Small intestine (tissue), 7 donors: Measurements from ENCODE around the gene ADRB2. TPM values are rescaled to one million over a fixed set of nuclear protein-coding genes. Genes with fewer than 3 reads are reported as not detected.

Source experiments
- DNase-seq, 2 donors: peaks; one replicate each; pipeline versions ENCODE4 v3.0.0 to v3.0.0-alpha.2; 2013
- FAIRE-seq: peaks from 2 replicates; lab custom pipeline; 2012; peaks lifted over from hg19 to GRCh38; lab: Jason Lieb, UNC
- H3K27ac ChIP-seq, 3 donors: one replicate each; pipeline ENCODE4 v1.5.1; 2013; ENCODE audit warnings: low read length in 2 of 3, mild to moderate bottlenecking in 2 of 3, control low read depth in 1 of 3, inconsistent platforms in 1 of 3, low read depth in 1 of 3, moderate library complexity in 1 of 3
- H3K27me3 ChIP-seq, 3 donors: one replicate each; pipeline ENCODE4 v1.6.1; 2013; ENCODE audit warnings: low read length in 3 of 3, inconsistent platforms in 1 of 3; ENCODE audit not compliant: control insufficient read depth in 3 of 3, insufficient read depth in 3 of 3
- H3K36me3 ChIP-seq, 3 donors: one replicate each; pipeline ENCODE4 v1.6.1; 2013; ENCODE audit warnings: low read length in 3 of 3, inconsistent platforms in 1 of 3, low read depth in 1 of 3, mild to moderate bottlenecking in 1 of 3, moderate library complexity in 1 of 3; ENCODE audit not compliant: control insufficient read depth in 3 of 3, insufficient read depth in 2 of 3
- H3K4me1 ChIP-seq, 3 donors: one replicate each; pipeline ENCODE4 v1.6.1; 2013; ENCODE audit warnings: low read length in 2 of 3, inconsistent platforms in 1 of 3, low read depth in 1 of 3, mild to moderate bottlenecking in 1 of 3, moderate library complexity in 1 of 3; ENCODE audit not compliant: control insufficient read depth in 3 of 3, insufficient read depth in 2 of 3
- H3K4me3 ChIP-seq, 3 donors: one replicate each; pipeline ENCODE4 v1.5.1; 2013; ENCODE audit warnings: low read length in 3 of 3, control low read depth in 1 of 3, inconsistent platforms in 1 of 3, low read depth in 1 of 3, mild to moderate bottlenecking in 1 of 3, moderate library complexity in 1 of 3
- H3K9me3 ChIP-seq, 2 donors: one replicate each; pipeline ENCODE4 v1.6.1; 2013; ENCODE audit warnings: low read depth in 1 of 2, low read length in 1 of 2; ENCODE audit not compliant: control insufficient read depth in 2 of 2, insufficient read depth in 1 of 2
- WGBS, 3 donors: extraction: QIAGEN DNeasy Blood & Tissue Kit; methylation state at CpG; one replicate each; pipeline ENCODE4 v1.1.7; 2013; 5-methylcytosine and 5-hydroxymethylcytosine counted together
- polyA plus RNA-seq, 4 donors: library from polyadenylated mRNA; stranded (reverse) in 3 of 4; unstranded in 1 of 4; fragments of 200-250 nt in 3 of 4; fragments of 120-200 nt in 1 of 4; gene quantifications; one replicate each; pipeline versions ENCODE4 v1.2.1 to v1.2.3, GENCODE V29; 2013
- donor health status: healthy with polysubstance abuse.
- donor health status: control.
- donor health status: control.
- donor health status: Bipolar disorder and iron deficiency.
- donor health status: healthy.

The ADRB2 gene
- polyA plus RNA-seq, 4 donors = 0.27 to 1.5 (median 0.54) TPM; not detected in 1

GRCh38 chr5:148846930-148847329, 20.5 kb downstream of the ADRB2 start:
- FAIRE-seq = no peak
- H3K9me3 ChIP-seq = no peaks in the 10 kb centered on the region
- H3K27ac ChIP-seq = no peak overlapping the region
- peaks cover 0 to 5% (median 0%) of the 10 kb centered on the region in 3 donors for H3K4me1 ChIP-seq
- no peaks in the 10 kb centered on the region for H3K27me3 ChIP-seq
- DNase-seq = no peak
- H3K4me3 ChIP-seq = no peak overlapping the region
- no peaks in the 10 kb centered on the region for H3K36me3 ChIP-seq

- Histone ChIP-seq H3K27ac (no peak overlapping the region), H3K4me1 (no peaks in the 10 kb centered on the region), H3K4me3 (no peak overlapping the region), H3K36me3 (no peaks in the 10 kb centered on the region), H3K27me3 (no peaks in the 10 kb centered on the region), H3K9me3 (no peaks in the 10 kb centered on the region)
- FAIRE-seq = no peak
- WGBS, 3 donors = 80 to 85% (median 80%) methylated on average over 2 of the region's 2 CpGs
- DNase-seq = no peak
Measured at GRCh38 chr5:148847456-148847855, 21.0 kb downstream of the ADRB2 start.

- Histone ChIP-seq H3K27ac (peak overlapping the region in 2 of 3 donors; percentile 24 to 64), H3K27me3 (no peaks in the 10 kb centered on the region), H3K4me3 (no peak overlapping the region), H3K9me3 (no peaks in the 10 kb centered on the region), H3K36me3 (no peaks in the 10 kb centered on the region), H3K4me1 (no peaks in the 10 kb centered on the region)
- DNase-seq (peak in 1 of 2 donors; percentile 37), FAIRE-seq (no peak)
- WGBS, 3 donors = 49 to 66% (median 50%) methylated on average over 3 of the region's 3 CpGs
Measured at GRCh38 chr5:148848393-148849031, 22.1 kb downstream of the ADRB2 start.

- DNase-seq = peak in 1 of 2 donors; percentile 58
- Histone ChIP-seq H3K4me3 (no peak overlapping the region), H3K36me3 (no peaks in the 10 kb centered on the region), H3K4me1 (no peaks in the 10 kb centered on the region), H3K27ac (no peak overlapping the region), H3K27me3 (no peaks in the 10 kb centered on the region), H3K9me3 (no peaks in the 10 kb centered on the region)
- no peak for FAIRE-seq
- WGBS, 3 donors = 56 to 91% (median 73%) methylated on average over 4 of the region's 4 CpGs
Measured at GRCh38 chr5:148849461-148849860, 23.1 kb downstream of the ADRB2 start.

GRCh38 chr5:148850836-148851235, 24.4 kb downstream of the ADRB2 start:
- Histone ChIP-seq H3K4me1 (no peaks in the 10 kb centered on the region), H3K9me3 (no peaks in the 10 kb centered on the region), H3K36me3 (no peaks in the 10 kb centered on the region), H3K4me3 (no peak overlapping the region), H3K27ac (no peak overlapping the region), H3K27me3 (no peaks in the 10 kb centered on the region)
- FAIRE-seq = no peak
- 46 to 54% (median 53%) methylated on average over 2 of the region's 2 CpGs for WGBS, 3 donors
- no peak for DNase-seq

- Histone ChIP-seq H3K27ac (no peak overlapping the region), H3K4me3 (no peak overlapping the region), H3K9me3 (no peaks in the 10 kb centered on the region), H3K36me3 (no peaks in the 10 kb centered on the region), H3K27me3 (no peaks in the 10 kb centered on the region), H3K4me1 (no peaks in the 10 kb centered on the region)
- 82 to 88% (median 85%) methylated on average over 2 of the region's 2 CpGs for WGBS, 3 donors
- FAIRE-seq = no peak
- peak in 1 of 2 donors; percentile 11 for DNase-seq
Measured at GRCh38 chr5:148853868-148854267, 27.5 kb downstream of the ADRB2 start.

- Histone ChIP-seq H3K36me3 (no peaks in the 10 kb centered on the region), H3K4me1 (no peaks in the 10 kb centered on the region), H3K27ac (peak overlapping the region in 1 of 3 donors; percentile 63), H3K4me3 (no peak overlapping the region), H3K9me3 (no peaks in the 10 kb centered on the region), H3K27me3 (peaks cover 0 to 3% (median 0%) of the 10 kb centered on the region in 3 donors)
- DNase-seq (peak in 1 of 2 donors; percentile 28), FAIRE-seq (no peak)
- 75 to 85% (median 80%) methylated on average over 5 of the region's 5 CpGs for WGBS, 3 donors
Measured at GRCh38 chr5:148855249-148856008, 29.0 kb downstream of the ADRB2 start.

- DNase-seq = no peak
- FAIRE-seq = no peak
- WGBS, 3 donors = 38 to 58% (median 43%) methylated on average over 2 of the region's 2 CpGs
Measured at GRCh38 chr5:148856009-148856367, 29.6 kb downstream of the ADRB2 start.

More at GRCh38 chr5:148856009-148856367, 29.6 kb downstream of the ADRB2 start:
- Histone ChIP-seq H3K9me3 (no peaks in the 10 kb centered on the region), H3K4me1 (no peaks in the 10 kb centered on the region), H3K36me3 (no peaks in the 10 kb centered on the region), H3K27ac (peak overlapping the region in 1 of 3 donors; percentile 63), H3K27me3 (peaks cover 0 to 3% (median 0%) of the 10 kb centered on the region in 3 donors), H3K4me3 (no peak overlapping the region)
